Kidney (tissue), 14 donors: Measurements from ENCODE around the gene AGPAT4. TPM values are rescaled to one million over a fixed set of nuclear protein-coding genes. Genes with fewer than 3 reads are reported as not detected.
A peak's percentile ranks its signal among the peaks of the same experiment; 100 is the strongest.

Experiments used
- DNase-seq, 5 donors: peaks; one replicate each; pipeline ENCODE4 v3.0.0-alpha.2; 2013 to 2020
- FAIRE-seq: peaks from 2 replicates; lab custom pipeline; 2012; peaks lifted over from hg19 to GRCh38; lab: Jason Lieb, UNC
- H3K27ac ChIP-seq, 2 donors: one replicate each; pipeline ENCODE4 v1.7.0; 2013; ENCODE audit warnings: low read depth in 2 of 2, low read length in 2 of 2, inconsistent platforms in 1 of 2
- H3K27me3 ChIP-seq: one replicate; pipeline ENCODE4 v1.7.1; 2013; ENCODE audit warnings: low read length, inconsistent platforms; ENCODE audit not compliant: control insufficient read depth, insufficient read depth
- H3K36me3 ChIP-seq, 3 donors: one replicate each; pipeline versions ENCODE4 v1.7.0 to v1.7.1; 2013; ENCODE audit warnings: low read length in 3 of 3, control low read depth in 1 of 3, inconsistent platforms in 1 of 3; ENCODE audit not compliant: insufficient read depth in 3 of 3, control insufficient read depth in 2 of 3
- H3K4me1 ChIP-seq, 3 donors: one replicate each; pipeline versions ENCODE4 v1.7.0 to v1.7.1; 2013; ENCODE audit warnings: low read length in 3 of 3, inconsistent platforms in 1 of 3, low read depth in 1 of 3; ENCODE audit not compliant: control insufficient read depth in 2 of 3, insufficient read depth in 2 of 3
- H3K4me3 ChIP-seq, 3 donors: one replicate each; pipeline versions ENCODE4 v1.7.0 to v1.8.1; 2013; ENCODE audit warnings: low read length in 3 of 3, control low read depth in 1 of 3, inconsistent platforms in 1 of 3
- H3K9ac ChIP-seq, 3 donors: one replicate each; pipeline versions ENCODE4 v1.7.0 to v1.7.1; 2013; ENCODE audit warnings: low read length in 3 of 3, control low read depth in 1 of 3, inconsistent platforms in 1 of 3
- H3K9me3 ChIP-seq, 3 donors: one replicate each; pipeline versions ENCODE4 v1.7.0 to v1.7.1; 2013; ENCODE audit warnings: low read length in 3 of 3, control low read depth in 1 of 3, inconsistent platforms in 1 of 3; ENCODE audit not compliant: control insufficient read depth in 2 of 3, insufficient read depth in 1 of 3
- CTCF ChIP-seq: IDR thresholded peaks from 3 replicates; pipeline ENCODE4 v1.5.1; 2012; ENCODE audit warnings: mild to moderate bottlenecking, moderate library complexity, borderline replicate concordance; ENCODE audit not compliant: insufficient read depth; ENCODE audit errors: extremely low read depth
- intact Hi-C: fragments of 100-400 bp; cut with DNase I; formaldehyde crosslinking; loops from one replicate; pipeline ENCODE4 v1.11.1; 2022
- polyA plus RNA-seq: library from polyadenylated mRNA; stranded (reverse); fragments of 350-450 nt; fragmentation: Illumina TruSeq; extraction: RNeasy Lipid Tissue Mini Kit (QIAGEN cat#74804); gene quantifications from one replicate; pipeline ENCODE4 v1.2.3, GENCODE V29; 2014; ENCODE audit warnings: low read depth, low replicate concordance; ENCODE audit not compliant: insufficient read depth
- total RNA-seq: library from RNA; stranded (reverse); fragmentation: NEBNext Ultra II Directional; extraction: Animal tissue kit (Norgen Biotek cat#: 25700); gene quantifications from one replicate; pipeline ENCODE4 v1.2.1, GENCODE V29; 2021
- donor health status: control.
- donor health status: control.
- donor health status: control.
- donor health status: control.
- donor health status: control.
- donor health status: DM: yes; HTN: yes; CAD: no.
- donor health status: Normal renal cell carcinoma (clear cell type).

AGPAT4 gene
- total and polyA plus RNA-seq, 2 donors from 2014 or later: 3.3 to 12.3 TPM

- no peak for TF ChIP-seq CTCF
- intact Hi-C loops: no loop called here
- no peaks in the 10 kb centered on the region for H3K27me3 ChIP-seq
Observed at GRCh38 chr6:161232010-161232409, 41.9 kb downstream of the AGPAT4 start.

GRCh38 chr6:161230339-161230738 lies 43.5 kb downstream of the AGPAT4 start:
- no peaks in the 10 kb centered on the region for H3K36me3 ChIP-seq
- TF ChIP-seq CTCF: no peak
- H3K9ac ChIP-seq: no peak overlapping the region
- DNase-seq: no peak
- H3K4me1 ChIP-seq: peaks cover 0 to 18% (median 17%) of the 10 kb centered on the region in 3 donors
- no peaks in the 10 kb centered on the region for H3K9me3 ChIP-seq
- intact Hi-C loops: no loop called here
- FAIRE-seq: no peak
- no peak overlapping the region for H3K27ac ChIP-seq
- no peak overlapping the region for H3K4me3 ChIP-seq
- H3K27me3 ChIP-seq: no peaks in the 10 kb centered on the region

More at GRCh38 chr6:161232010-161232409, 41.9 kb downstream of the AGPAT4 start:
- FAIRE-seq (no peak), DNase-seq (peak in 1 of 5 donors; percentile 61)
- H3K9ac ChIP-seq: no peak overlapping the region
- H3K9me3 ChIP-seq: no peaks in the 10 kb centered on the region
- peaks cover 0 to 11% (median 8%) of the 10 kb centered on the region in 3 donors for H3K4me1 ChIP-seq
- H3K36me3 ChIP-seq: no peaks in the 10 kb centered on the region
- H3K4me3 ChIP-seq: no peak overlapping the region
- no peak overlapping the region for H3K27ac ChIP-seq

GRCh38 chr6:161228921-161229591 lies 44.8 kb downstream of the AGPAT4 start:
- no peak for FAIRE-seq
- Histone ChIP-seq H3K36me3 (no peaks in the 10 kb centered on the region), H3K4me3 (peak overlapping the region in 1 of 3 donors; percentile 15), H3K4me1 (peaks cover 0 to 18% (median 17%) of the 10 kb centered on the region in 3 donors), H3K9ac (peak overlapping the region in 1 of 3 donors; percentile 52), H3K27ac (peak overlapping the region in 1 of 2 donors; percentile 9), H3K9me3 (no peaks in the 10 kb centered on the region), H3K27me3 (no peaks in the 10 kb centered on the region)
- DNase-seq: peak in 2 of 5 donors; percentile 56 to 66
- TF ChIP-seq CTCF: no peak
- intact Hi-C loops: no loop called here

GRCh38 chr6:161228096-161228495 lies 45.8 kb downstream of the AGPAT4 start:
- Histone ChIP-seq H3K4me1 (peaks cover 0 to 21% (median 17%) of the 10 kb centered on the region in 3 donors), H3K27ac (no peak overlapping the region), H3K27me3 (no peaks in the 10 kb centered on the region), H3K36me3 (no peaks in the 10 kb centered on the region), H3K4me3 (no peak overlapping the region), H3K9ac (no peak overlapping the region), H3K9me3 (no peaks in the 10 kb centered on the region)
- intact Hi-C loops: no loop called here
- FAIRE-seq: no peak
- no peak for TF ChIP-seq CTCF
- no peak for DNase-seq
